ENCODE measurements around the gene MOB2. TPM values are rescaled to one million over a fixed set of nuclear protein-coding genes. Genes with fewer than 3 reads are reported as not detected.

The MOB2 gene
- total and polyA plus RNA-seq, 11 donors: 27.4 to 61.1 (median 44.7) TPM

GRCh38 chr11:1490651-1491050, 4.1 kb upstream of the MOB2 start:
- intact Hi-C loops (cut with DNase I): no loop called here
- Histone ChIP-seq H3K4me3 (no peak overlapping the region), H3K4me1 (peaks cover 8 to 54% (median 38%) of the 10 kb centered on the region in 12 donors), H3K27ac (no peak overlapping the region), H3K36me3 (no peaks in the 10 kb centered on the region), H3K9me3 (peaks cover 0 to 5% (median 0%) of the 10 kb centered on the region in 12 donors), H3K27me3 (no peaks in the 10 kb centered on the region)
- 80 to 83% (median 83%) methylated on average over 7 of the region's 7 CpGs for WGBS, 4 donors
- TF ChIP-seq POLR2A (IDR thresholded peaks at IDR 0.05) (no peak), CTCF (IDR thresholded peaks at IDR 0.05) (no peak)
- no peak for ATAC-seq
- peak in 1 of 5 donors; percentile 20 for DNase-seq

GRCh38 chr11:1488575-1489180, 2.1 kb upstream of the MOB2 start:
- intact Hi-C loops (cut with DNase I): no loop called here
- no peak for TF ChIP-seq CTCF (IDR thresholded peaks at IDR 0.05)
- TF ChIP-seq POLR2A (IDR thresholded peaks at IDR 0.05): no peak
- no peak for ATAC-seq
- Histone ChIP-seq H3K27ac (peak overlapping the region in 1 of 12 donors; percentile 92), H3K4me3 (no peak overlapping the region), H3K4me1 (peaks cover 12 to 71% (median 54%) of the 10 kb centered on the region in 12 donors), H3K27me3 (no peaks in the 10 kb centered on the region), H3K9me3 (no peaks in the 10 kb centered on the region), H3K36me3 (no peaks in the 10 kb centered on the region)
- peak in 2 of 5 donors; percentile 22 to 38 for DNase-seq
- WGBS, 4 donors: 84 to 93% (median 89%) methylated on average over 20 of the region's 20 CpGs

DNA sequence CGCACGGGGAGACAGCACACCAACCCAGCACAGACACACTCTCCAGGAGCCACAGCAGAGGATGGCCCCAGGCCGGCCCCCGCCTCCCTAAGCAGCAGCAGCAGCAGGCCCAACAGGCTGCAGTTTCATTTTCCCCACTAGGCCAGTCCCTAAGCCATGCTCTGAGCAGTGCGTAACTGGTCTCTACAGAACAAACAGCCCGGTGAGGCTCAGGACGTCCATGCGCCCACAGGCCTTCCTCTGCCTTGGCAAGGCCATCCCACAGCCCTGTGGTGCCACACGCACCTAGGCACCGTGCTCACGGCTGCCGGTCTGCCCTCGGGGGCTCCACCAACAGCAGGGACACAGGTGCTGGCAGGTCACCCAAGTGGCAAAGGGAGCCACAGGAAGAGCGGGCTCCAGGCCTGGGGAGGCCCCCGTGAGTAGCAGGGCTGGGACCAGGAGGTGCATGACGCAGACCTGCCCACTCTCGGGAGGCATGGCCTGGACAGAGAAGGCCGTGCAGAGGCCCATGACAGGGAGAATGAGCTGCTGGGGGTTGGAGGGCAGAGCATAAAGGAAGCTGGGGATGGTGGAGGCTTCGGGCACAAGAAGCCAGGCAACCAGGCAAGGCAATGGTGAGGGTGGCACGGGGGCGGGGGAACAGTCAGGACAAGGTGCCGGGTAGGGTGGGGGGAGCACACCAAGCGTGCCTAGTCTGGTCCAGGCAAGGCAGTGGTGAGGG, 1.4 kb upstream of the MOB2 start:
- whole genome bisulfite sequencing, 4 donors: 82 to 94% (median 87%) methylated on average over 10 to 23 of the region's 23 CpGs
- Histone ChIP-seq H3K27me3 (no peaks in the 10 kb centered on the region), H3K4me3 (no peak overlapping the region), H3K4me1 (peaks cover 15 to 75% (median 57%) of the 10 kb centered on the region in 12 donors), H3K36me3 (no peaks in the 10 kb centered on the region), H3K27ac (peak overlapping the region in 1 of 12 donors; percentile 92), H3K9me3 (no peaks in the 10 kb centered on the region)
- ATAC-seq (no peak), DNase-seq (peak in 2 of 5 donors; percentile 15 to 54)
- TF ChIP-seq CTCF (IDR thresholded peaks at IDR 0.05) (no peak), POLR2A (IDR thresholded peaks at IDR 0.05) (no peak)
- intact Hi-C loops (cut with DNase I): no loop called here

- Histone ChIP-seq H3K27me3 (no peaks in the 10 kb centered on the region), H3K36me3 (no peaks in the 10 kb centered on the region), H3K4me3 (no peak overlapping the region), H3K4me1 (peaks cover 19 to 80% (median 61%) of the 10 kb centered on the region in 12 donors), H3K9me3 (no peaks in the 10 kb centered on the region), H3K27ac (peak overlapping the region in 2 of 12 donors; percentile 24 to 92)
- ATAC-seq: no peak
- TF ChIP-seq CTCF (IDR thresholded peaks at IDR 0.05) (no peak), POLR2A (IDR thresholded peaks at IDR 0.05) (no peak)
- intact Hi-C loops (cut with DNase I): no loop called here
- whole genome bisulfite sequencing, 4 donors: 70 to 86% (median 83%) methylated on average over 2 to 21 of the region's 21 CpGs
- DNase-seq: peak in 3 of 5 donors; percentile 22 to 52 (median 25)
Measured at GRCh38 chr11:1487091-1487850, 692 bp upstream of the MOB2 start.
